ENCODE data around the gene CACNA2D4.
"Not testable (repeated sequence)": the region's sequence is repeated elsewhere in the genome, so short reads cannot be mapped to it uniquely, and the experiment has no call there.

CACNA2D4 gene

DNA sequence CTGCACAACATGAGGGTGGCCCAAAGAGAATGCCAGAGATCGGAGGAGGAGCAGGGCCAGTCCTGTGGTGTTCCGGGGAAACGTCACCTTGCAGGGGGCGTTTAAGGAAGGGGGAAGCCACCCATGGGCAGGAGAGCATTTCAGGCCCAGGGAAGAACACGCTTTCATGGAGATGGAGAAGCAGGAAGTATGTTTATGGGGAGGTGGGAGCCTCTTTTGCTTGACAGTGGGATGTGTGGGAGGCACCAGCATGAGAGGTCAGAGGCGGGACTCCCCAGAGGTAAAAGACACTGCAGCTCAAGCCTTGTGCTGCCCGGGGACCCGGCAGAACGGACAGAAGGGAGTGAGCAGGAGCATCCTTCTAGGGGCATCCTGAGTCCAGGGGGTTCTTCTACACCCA lies 99.4 kb downstream of the CACNA2D4 start:
- H3K4me3 ChIP-seq (ENCODE audit: low read depth, low read length), result no peak overlapping the region
- TF ChIP-seq, protein P1, sequence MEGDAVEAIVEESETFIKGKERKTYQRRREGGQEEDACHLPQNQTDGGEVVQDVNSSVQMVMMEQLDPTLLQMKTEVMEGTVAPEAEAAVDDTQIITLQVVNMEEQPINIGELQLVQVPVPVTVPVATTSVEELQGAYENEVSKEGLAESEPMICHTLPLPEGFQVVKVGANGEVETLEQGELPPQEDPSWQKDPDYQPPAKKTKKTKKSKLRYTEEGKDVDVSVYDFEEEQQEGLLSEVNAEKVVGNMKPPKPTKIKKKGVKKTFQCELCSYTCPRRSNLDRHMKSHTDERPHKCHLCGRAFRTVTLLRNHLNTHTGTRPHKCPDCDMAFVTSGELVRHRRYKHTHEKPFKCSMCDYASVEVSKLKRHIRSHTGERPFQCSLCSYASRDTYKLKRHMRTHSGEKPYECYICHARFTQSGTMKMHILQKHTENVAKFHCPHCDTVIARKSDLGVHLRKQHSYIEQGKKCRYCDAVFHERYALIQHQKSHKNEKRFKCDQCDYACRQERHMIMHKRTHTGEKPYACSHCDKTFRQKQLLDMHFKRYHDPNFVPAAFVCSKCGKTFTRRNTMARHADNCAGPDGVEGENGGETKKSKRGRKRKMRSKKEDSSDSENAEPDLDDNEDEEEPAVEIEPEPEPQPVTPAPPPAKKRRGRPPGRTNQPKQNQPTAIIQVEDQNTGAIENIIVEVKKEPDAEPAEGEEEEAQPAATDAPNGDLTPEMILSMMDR (IDR thresholded peaks at IDR 0.05; ENCODE audit: low read depth, low read length), result no peak

DNA sequence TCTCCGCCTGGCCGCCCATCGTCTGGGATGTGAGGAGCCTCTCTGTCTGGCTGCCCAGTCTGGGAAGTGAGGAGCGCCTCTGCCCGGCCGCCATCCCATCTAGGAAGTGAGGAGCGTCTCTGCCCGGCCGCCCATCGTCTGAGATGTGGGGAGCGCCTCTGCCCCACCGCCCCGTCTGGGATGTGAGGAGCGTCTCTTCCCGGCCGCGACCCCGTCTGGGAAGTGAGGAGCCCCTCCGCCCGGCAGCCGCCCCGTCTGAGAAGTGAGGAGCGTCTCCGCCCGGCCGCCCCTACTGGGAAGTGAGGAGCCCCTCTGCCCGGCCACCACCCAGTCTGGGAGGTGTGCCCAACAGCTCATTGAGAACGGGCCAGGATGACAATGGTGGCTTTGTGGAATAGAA lies 100.5 kb downstream of the CACNA2D4 start:
- not testable (repeated sequence) for H3K4me3 ChIP-seq (ENCODE audit: low read depth, low read length)

DNA sequence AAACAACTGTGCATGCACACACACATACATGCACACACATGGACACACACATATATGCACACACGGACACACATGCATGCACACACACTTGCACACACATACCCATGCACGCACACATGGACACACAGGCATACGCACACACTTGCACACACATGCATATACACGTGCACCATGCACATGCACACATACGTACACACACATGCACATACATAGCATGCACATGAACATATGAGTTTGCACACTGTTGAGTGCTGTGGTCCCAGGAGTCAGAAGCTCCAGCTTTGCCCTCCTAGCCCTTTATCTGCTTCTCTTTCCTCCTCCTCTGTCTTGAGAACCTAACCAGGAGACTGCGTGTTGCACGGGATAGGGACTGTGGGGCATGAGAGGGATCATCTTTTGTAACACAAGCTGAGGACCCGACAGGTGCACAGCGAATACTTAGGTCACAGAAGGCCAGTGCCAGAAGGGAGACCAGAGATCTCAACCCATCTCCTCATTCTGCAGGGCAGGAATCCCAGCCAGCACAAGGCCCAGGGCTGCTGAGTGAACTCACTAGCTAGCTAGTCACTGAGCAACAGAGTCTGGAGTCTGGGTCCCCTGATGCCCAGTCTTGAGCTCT lies 101.6 kb downstream of the CACNA2D4 start:
- TF ChIP-seq, protein P1 (IDR thresholded peaks at IDR 0.05; ENCODE audit: low read depth, low read length), result no peak
- no peak overlapping the region for H3K4me3 ChIP-seq (ENCODE audit: low read depth, low read length)

DNA sequence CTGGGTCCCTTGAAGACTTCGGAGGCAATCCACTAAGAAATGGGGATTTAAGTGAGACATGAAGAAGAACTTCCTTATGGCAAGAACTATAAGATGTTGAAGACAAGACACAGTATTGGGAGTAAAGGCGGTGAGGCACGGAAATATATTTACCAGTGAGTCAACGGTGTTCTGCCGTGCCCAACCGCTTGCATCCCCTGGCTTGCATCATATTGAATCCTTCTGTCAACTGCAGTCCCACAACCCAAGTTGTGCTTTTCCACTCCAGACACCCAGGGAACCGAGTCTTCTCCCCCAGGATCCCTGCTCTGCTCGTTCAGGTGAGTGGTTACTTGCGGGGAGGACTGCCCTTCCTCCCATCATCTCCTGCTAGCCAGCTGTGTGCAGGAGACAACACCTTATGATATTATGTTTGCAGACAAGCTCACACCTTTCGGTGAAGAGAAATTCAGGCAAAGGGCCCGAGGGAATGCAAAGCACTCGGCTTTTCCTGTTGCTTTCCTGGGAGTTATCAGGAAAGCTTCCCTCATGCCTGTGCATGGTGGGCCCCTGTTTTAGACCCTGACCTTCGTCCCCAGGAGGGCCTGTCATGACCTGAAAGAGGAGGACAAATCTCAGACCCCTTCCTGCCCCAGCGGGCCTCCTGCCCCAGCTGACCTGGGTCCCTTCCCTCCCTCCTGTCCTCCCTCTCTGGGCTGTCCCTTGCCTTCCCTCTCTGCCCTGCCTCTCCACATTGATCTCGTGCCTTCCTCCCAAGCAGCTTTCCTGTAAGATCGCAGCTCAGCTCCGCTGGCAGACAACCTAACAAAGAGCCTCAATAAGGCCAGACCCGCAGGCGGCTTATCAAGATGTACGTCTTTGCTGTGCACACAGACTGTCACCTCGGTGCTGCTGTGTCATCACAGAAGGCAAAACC lies 102.4 kb downstream of the CACNA2D4 start:
- TF ChIP-seq, protein P1 (IDR thresholded peaks at IDR 0.05; ENCODE audit: low read depth, low read length), result no peak
- H3K4me3 ChIP-seq (ENCODE audit: low read depth, low read length), result no peak overlapping the region

DNA sequence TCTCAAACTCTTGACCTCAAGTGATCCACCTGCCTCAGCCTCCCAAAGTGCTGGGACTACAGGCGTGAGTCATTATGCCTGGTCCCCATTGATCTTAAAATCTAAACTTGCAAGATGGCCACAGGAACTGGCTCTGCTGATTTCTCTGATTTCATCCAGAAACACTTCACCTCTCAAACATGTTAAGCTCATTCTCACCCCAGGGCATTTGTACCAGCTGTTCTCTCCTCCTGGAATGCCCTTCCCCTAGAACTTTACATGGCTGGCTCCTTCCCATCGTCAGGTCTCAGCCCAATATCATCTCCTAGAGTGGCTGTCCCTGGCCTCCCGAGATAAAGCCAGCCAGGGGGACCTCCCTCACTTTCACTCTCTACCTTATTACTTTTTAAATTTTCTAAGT lies 103.3 kb downstream of the CACNA2D4 start:
- no peak overlapping the region for H3K4me3 ChIP-seq (ENCODE audit: low read depth, low read length)

DNA sequence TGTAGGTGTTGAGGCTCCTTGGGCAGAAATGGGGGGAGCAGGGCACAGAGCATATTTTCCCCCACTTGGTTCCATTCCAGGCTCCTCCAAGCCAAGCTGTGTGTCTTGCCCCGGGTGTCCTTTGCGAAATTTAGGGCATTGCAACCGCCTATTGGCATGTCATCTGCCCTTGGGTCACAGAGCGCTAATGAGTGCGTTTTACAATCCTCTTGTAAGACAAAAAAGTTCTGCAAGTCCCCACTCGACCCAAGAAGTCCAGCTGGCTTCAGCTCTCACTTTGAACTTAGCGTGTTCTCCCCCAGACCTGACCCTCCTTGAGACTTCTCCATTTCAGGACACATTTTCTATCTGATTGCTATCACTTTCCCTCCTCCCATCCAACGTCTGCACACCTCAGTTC lies 104.2 kb downstream of the CACNA2D4 start:
- H3K4me3 ChIP-seq (ENCODE audit: low read depth, low read length), result no peak overlapping the region
- TF ChIP-seq, protein P1 (IDR thresholded peaks at IDR 0.05; ENCODE audit: low read depth, low read length), result no peak

More for the DNA sequence above, 103.3 kb downstream of the CACNA2D4 start:
- TF ChIP-seq, protein P1 (IDR thresholded peaks at IDR 0.05; ENCODE audit: low read depth, low read length), result no peak

DNA sequence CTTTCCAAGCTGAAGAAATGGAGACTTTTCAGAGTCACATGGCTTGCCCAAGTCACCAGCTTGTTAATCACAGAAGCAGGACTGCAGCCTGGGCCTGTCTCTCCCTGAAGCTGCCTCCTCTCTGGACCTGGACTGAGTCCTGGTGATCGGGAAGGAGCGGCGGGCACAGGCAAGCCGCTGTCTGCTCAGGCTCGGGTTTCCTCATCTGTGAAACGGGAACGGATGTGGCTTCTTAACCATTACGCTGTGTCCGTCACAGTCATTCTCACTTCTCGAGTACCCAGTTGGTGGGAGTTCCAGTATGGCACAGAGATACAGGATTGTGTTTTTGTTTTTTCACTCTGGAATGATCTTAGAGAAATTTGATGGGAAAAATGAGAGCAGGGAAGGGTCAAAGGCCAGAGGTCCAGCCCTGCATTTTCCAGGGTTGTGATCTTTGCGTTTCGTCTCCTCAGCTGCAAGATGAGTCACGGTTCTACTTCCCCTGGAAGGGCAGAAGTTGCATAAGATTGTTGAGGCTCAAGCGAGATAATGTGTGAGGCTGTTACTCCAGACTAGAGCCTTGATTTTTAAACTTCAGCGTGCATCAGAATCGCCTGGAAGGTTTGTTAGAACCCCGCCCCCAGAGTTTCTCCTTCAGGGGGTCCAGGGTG lies 105.7 kb downstream of the CACNA2D4 start:
- TF ChIP-seq, protein P1 (IDR thresholded peaks at IDR 0.05; ENCODE audit: low read depth, low read length), result no peak
- H3K4me3 ChIP-seq (ENCODE audit: low read depth, low read length), result no peak overlapping the region
